NCI-H146 treated with DMSO at 0.1 percent for 48 hours (cell line): Measurements from ENCODE around the gene RFT1.
"Not testable (repeated sequence)": the region's sequence is repeated elsewhere in the genome, so short reads cannot be mapped to it uniquely, and the experiment has no call there.

Source experiments
- DNase-seq: peaks from one replicate; lab custom pipeline; 2025; ENCODE audit not compliant: unreplicated experiment; lab: John Stamatoyannopoulos, UW

The RFT1 gene

DNA sequence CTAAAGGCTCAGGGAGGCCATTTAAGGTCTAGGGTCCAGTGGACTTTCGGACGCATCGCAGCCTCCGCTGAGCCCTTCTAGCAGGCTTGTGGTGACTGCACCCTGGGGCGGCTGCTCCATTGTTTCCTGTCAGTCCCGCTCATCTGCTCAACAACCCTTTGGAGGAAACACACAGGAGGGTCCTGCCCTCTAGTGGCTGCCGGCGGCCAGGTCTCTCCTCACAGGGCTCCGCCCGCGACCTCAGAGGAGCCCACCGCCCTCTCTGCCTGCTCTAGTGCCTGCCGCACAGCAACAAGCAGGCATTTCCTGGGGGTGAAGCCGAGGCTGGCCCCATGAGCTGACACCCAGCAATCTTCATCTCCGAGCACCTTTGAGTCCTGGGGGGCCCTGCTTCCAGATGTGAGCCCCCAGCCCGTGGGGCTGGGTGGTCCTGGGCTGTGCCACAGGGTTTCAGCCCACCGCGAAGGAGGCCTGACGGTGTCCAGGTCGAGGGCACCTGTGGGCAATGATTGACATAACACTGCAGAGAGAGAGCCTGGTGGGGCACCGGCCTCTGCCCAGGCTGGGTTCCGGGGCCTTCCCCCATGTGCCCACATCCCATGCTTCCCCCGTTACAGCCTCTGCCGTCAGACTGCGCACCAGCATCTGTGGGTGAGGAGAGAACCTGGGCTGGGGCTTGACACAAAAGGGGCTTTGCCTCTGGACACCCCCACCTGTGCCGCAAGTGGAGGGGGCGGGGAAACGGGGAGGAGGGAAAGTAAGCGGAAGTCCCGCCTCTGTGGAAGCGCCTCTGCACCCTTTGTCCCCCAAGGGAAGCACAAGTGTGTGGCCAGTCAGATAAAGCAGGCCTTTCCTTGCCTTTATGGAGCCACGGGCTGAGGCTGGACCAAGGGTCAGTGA, 57.3 kb downstream of the RFT1 start:
- peak; percentile 42 for DNase-seq

DNA sequence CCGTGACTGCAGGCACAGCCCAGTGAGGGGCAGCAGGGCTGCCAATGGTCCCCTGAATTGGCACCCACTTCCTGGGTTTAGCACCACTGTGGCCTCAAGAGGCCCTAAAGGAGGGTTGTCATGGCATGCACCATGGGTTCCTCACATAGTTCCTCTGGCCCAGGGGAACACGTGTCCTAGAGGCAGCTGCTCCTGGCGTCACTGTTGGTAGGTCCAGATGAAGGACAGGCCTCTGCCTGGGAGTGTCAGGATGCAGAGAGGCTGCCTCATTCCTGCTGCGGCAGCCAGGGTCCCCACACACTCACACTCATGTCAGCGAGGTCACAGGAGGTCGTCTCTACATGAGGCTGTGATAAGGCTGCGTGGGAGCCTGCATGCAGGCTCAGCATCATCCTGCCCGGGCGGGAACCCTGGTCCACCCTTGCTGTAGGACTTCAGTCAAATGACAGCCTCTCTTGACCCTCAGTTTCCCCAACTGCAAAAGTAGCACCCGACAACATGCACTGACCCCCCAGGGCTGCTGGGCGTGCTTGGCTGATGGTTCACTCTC, 58.3 kb downstream of the RFT1 start:
- DNase-seq = no peak

DNA sequence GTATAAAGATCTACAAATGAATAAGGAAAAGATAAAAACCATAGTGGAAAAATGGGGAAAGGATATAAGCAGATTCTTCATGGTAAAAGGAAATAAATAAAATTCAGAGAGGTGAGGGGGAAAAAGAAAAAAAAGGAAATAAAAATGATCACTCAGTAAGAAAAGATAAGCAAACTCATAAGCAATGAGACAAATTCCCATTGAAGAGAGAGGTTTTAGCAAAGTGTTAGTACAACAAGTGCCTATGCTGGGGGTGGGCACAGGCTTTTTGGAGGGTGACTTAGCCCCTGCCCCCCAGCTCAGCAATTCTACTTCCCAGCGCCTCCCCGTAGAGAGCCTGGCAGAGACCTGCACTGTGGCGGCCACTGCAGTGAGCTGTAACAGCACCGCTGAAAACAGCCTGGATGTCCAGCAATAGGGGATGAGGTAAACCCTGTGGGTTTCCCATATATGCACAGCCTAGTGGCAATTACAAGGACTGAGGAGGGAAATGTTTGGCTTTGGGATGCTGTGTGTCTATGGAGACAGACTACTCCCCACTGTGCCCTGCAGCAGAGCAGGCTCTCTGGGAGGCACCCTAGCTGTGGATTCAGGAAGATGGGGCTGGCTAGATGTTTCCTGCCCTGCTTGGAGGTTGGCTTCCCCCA, 60.7 kb downstream of the RFT1 start:
- peak; percentile 10 for DNase-seq

DNA sequence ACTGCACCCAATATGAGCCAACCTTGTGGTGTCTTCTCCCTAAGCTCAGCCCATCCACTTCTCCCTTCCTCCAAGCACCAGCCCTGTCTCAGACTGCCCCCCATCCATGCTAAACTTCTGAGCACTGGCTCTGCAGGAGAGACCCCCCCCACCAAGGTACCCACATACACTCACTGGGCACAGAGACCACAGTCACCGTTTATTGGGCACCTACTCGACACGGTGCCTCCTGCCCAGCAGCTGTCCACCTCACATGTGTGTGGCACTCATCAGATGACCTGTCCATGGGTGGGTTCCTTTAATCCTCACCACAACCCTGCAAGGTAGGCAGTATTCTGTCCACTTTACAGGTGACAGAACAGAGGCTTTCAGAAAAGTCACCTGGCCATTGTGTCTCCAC, 62.1 kb downstream of the RFT1 start:
- no peak for DNase-seq

DNA sequence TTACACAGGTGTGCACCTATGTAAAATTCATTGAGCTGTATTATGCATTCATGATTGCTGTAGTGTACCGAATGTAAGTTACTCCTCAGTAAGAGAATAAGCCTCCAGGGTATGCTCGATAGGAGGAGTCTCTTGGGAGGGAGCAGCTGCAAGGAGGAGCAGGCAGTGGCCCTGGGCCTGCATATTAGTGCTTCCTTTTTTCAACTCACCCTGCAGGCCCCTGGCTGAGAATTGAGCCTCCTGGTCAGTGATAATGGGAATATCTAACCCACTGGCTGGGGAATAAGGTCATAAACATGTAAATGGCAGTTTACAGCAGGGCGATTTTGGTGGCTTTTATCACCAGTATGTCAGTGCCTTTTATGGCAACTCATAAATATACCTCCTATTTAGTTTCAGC, 62.7 kb downstream of the RFT1 start:
- DNase-seq = no peak

DNA sequence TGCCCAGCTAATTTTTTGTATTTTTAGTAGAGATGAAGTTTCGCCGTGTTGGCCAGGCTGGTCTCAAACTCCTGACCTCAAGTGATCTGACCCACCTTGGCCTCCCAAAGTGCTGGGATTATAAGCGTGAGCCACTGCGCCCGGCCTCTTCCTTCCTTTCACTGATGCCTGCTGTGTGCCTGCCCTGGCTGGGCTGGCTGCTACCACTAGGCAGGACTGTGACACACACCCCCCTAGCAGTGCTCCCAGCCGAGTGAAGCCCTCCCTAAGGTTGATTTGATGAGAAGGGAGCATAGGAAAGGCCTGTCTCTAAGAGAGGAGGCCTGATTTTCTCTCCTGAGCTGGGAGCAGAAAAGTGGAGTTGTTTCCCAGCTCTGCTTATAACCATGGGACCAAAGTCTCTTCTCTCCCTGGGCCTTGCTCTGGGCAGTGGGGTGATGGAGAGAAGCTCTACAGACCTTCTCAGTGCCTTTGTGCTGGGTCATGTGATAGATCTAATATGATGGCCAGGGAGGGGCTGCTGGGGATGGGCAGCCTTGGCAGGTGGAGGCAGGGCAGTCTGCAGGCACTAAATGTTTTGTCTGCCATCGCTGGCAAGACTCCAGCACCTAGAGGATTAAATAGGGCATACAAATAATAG, 64.3 kb downstream of the RFT1 start:
- no peak for DNase-seq

DNA sequence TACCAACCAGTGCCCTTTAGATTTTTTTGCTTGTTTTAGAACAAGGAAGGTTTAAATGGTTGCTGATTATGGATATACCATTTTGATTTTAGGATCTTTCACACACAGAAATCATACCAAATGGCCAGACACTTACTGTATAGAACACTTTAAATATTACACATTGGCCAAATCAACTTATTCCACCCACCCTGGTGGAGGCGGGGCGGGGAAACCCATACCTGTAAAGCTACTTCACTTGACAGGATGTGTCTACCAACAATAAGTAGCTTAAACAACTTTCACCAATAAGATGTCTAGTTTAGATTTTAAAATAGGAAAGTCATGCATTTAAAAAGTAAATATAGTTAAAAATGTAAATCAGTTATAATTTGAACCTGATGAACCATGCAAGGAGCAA, 67.3 kb downstream of the RFT1 start:
- no peak for DNase-seq

DNA sequence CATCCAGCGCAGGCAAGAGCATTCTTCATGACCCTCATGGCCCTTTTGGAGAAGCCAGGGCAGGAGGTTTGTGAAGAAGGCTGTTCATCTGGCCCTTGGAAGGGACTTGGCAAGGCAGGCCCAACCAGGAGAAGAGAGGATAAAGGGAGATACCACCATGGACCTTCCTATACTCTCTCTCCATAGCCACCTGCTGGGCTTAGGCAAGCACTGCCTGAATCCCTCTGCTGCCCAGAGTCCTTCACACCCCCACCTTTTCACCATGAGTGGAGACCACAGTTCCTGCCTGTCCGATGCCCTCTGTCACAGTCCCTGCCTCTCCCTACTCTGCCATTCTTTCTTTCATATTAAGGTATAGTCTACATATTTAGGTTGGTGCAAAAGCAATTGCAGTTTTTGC, 73.8 kb downstream of the RFT1 start:
- DNase-seq = no peak

DNA sequence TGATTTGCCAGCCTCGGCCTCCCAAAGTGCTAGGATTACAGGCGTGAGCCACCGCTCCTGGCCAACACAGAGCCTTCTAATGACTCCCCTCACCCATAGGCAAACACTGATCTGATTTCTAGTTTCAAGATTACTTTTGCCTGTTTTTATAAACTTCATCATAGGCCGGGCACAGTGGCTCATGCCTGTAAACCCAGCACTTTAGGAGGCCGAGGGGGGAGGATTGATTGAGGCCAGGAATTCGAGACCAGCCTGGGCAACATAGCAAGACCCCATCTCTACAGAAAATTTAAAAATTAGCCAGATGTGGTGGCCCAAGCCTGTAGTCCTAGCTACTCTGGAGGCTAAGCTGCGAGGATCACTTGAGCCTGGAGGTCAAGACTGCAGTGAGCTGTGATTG, 76.0 kb downstream of the RFT1 start:
- DNase-seq = not testable (repeated sequence)

DNA sequence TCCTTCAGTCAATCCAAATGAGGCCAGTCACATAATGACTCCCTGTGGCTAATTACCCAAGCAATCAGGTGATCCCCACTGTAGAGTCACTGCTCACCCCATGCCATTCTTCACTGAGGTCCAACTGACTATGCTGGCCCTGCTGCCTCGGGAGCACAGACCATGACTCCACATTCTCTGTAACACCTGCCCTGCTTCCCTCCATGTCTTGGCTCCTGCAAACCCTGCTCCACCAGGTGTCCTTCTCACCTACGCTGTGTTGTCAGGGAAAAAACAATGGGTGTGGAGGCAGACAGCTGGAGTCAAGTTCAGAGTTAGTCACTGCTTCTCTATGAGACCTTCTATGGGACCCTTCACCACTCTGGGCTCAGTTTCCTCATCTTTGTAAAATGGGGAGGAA, 78.3 kb downstream of the RFT1 start:
- peak; percentile 50 for DNase-seq

DNA sequence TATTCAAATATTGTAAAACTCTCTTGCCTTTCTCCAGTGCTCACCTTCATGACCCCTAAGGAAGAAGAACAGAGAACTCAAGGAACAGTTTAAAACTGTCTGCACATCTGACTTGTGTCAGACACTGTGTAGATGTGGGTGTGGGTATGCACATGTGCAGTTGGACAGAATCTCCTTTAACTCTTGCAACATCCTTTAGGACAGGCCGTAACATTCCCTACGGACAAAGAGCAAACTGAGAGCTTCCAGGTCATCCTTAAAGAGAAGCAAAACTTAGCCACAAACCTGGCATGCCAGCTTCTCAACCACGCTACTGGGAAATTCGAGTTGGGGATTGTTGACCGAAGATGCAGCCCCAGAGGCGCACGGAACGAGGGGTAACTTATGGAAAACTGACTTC, 80.2 kb downstream of the RFT1 start:
- DNase-seq = no peak

DNA sequence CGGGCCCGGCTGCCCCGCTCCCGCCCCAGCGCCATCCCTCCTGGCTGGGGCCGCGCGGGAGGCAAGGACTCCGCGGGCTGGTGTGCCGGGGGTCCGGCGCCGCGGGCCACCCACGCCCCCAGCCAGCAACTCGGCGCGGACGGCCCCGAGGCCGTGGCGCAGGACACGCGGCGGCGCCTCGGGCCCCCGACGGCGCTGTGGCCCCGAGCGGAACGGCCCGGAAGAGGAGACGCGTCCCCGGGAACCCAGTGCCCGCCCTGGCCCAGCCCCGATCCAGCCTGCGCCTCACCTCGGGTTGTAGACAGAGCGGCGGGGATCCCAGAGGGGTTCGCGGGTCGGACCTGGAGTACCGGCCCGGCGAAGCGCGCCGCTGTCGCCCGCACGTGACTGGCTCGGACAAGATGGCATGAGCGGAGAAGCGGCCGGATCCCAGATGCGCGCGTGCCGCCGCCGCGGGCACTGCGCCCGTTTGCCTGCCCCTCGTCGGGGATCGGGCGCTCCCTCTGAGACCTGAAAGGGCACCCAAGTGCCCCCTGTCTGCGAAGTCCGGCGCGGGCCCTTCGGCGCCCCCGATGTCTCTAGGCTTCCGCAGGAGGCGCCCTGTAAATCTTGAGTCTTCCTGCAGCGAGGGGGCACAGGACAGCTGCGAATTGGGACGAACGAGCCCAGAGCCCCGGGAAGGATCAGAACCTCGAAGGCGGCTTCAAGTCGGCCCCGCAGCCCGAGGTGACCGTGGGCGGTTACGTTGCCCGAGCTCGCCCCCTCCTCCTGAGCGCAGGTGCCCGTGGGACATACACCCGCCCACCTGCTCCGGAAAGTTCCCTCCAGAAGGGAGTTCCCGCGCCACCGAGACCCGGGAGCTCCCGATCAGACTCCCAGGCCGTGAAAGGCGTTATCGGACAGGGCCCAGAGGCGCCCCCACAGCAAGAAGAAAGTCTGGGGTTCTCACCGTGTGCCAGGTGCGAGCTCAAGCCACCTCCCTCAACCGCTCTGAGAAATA, 83.8 kb downstream of the RFT1 start:
- no peak for DNase-seq

DNA sequence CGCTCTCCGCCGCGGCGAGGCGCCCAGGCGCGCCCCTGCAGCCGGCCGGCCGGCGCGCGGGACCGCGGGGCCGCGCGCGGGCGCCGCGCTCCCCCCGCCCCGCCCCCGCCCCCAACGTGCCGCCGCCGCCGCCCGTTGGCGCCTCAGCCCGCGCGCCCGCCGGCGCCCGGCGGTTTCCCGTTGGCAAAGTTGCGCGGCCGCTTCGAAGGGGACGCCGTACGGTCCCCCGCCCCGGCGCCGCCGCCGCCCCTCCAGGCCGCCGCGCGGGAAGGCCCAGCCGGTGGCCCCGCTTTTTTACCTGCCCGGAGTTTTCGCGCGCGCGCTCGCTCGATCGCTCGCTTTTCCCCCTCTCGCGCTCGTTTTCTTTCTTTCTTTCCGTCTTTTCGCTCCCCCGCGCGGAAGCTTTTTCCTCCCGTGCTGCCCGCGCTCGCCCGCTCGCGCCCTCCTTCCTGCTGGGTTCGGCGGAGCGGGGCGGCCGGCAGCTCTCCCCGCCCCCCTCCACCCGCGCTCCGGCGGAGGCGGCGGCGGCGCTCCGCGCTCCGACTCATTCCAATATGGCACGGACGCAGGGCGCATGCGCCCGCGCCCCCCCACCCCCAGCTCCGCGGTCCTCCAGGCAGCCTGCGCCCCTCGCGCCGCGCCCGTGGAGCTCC, 84.6 kb downstream of the RFT1 start, which contains the start of gene SFMBT1:
SFMBT1 (minus strand) TSS at position 556 of the 653 bp plus-strand sequence. CDS start 76,945 bp downstream, outside the sequence.
- no peak for DNase-seq

DNA sequence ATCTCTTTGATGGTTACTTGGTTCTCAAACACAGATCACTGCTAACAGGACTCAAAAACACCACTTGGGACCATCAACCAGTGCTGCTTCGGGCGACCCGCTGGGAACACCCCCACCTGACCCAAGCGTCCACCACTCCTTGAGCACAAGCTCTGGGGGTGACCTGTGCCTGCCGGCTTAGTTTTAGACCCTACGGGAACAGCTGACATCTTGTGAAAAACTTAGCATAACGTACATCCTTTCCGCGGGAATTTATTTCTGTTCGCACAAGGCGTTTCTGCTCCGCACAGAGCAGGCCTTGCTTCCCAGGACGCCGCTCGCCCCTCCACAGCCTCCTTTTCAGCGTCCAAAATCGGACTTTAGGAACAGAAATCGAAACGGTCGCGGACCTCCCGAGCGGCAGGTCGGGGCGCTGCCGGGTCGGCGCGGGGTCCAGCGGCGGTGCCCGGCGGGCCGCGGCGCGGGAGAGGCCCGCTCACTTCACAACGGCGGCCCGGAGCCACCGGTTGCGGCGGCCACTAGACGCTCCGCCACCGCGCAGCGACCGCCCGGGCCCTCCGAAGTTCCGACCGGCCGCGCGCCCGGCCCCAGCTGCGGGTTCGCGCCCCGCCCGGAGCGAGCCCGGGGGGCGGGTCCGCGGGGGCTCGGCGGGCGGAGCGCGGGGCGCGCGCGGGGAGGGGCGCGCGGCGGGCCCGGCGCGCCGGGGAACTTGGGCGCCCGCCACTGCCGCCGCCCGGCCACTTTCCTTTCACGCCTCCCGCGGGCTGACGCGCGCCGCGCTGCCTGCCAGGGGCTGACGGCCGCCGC, 85.3 kb downstream of the RFT1 start:
- DNase-seq = no peak

DNA sequence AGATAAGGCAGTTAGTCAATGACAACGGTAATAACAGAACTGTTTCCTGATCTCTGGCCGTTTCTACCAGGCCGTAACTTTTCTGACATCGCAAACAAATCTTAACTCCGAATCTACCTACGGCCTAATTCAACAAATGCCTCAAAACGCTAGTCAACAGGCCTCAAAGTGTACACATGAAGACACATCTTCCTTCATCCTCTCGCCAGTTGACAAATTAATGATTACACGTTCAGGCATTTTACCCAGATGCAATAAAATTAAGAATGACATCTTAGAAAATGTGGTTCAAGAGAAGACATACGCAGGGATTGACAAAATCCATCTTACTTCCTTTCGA, 85.9 kb downstream of the RFT1 start:
- no peak for DNase-seq

DNA sequence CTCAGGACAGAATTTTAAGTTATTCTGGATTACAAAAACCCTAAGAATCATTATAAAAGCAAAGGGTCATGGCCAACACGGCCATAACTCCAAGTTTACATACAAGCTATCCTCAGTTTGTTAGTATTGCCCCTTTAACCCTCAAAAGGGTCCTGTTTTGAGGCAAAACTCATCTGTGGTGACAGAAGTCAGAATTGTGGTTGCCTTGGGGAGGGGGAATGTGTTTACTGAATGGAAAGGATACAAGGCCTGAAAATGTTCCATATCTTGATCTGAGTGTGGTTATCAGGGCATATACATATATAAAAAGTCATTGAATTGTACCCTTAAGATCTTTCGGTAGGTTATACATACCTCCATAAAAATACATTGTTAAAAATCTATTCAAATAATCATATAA, 86.5 kb downstream of the RFT1 start:
- no peak for DNase-seq

DNA sequence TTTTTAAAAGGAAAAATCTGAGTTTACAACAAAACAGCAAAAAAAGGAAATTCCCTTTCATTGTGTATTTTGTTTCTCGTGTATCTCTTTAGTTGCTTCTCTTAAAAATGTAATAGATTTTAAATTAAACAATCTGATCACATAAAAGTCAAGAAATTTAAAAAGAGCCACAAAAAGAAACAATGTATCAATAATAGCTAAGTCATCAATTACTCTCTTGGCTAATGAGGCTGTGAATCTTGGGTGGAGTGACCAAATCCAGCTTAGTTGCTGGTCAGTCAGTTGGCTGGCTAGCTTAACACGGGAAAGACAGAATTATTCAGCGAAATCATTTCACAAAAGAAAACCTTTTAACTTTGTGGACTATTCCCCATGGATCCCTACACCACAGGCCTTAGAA, 87.6 kb downstream of the RFT1 start:
- no peak for DNase-seq

DNA sequence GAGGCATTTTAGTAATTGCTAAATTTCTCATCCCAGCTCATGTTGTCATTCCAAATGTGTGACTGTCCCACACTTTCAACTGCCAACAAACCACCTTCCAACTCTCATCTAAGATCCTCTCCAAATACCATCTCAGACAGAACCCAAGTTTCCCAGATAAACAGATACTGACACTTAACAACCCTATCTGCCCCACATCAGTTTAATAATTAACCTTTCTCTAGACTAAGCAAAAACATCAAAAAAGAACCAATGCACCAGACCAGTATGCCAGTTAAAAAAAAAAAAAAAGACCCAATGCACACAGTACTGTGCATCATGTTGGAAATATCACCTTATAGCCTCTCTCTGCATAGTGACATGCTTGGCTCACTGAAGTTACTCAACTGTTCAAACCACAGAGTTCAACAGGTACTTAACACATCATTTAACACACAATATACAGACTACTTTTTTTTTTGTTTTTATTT, 89.8 kb downstream of the RFT1 start:
- no peak for DNase-seq

DNA sequence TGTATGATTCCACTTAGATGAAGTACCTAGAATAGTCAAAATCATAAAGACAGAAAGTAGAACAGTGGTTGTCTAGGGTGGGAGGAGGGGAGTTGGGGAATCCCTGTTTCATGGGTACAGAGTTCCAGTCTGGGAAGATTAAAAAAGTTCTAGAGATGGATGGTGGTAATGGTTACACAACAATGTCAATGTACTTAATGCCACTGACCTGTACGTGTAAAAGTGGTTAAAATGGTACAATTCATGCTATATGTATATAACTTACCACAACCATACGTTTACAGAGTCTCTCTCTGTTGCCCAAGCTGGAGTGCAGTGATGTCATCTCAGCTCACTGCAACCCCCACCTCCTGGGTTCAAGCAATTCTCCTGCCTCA, 90.9 kb downstream of the RFT1 start:
- DNase-seq = no peak
